ENCODE measurements around the gene NETO1. TPM values are rescaled to one million over a fixed set of nuclear protein-coding genes. Genes with fewer than 3 reads are reported as not detected.

The NETO1 gene, protein sequence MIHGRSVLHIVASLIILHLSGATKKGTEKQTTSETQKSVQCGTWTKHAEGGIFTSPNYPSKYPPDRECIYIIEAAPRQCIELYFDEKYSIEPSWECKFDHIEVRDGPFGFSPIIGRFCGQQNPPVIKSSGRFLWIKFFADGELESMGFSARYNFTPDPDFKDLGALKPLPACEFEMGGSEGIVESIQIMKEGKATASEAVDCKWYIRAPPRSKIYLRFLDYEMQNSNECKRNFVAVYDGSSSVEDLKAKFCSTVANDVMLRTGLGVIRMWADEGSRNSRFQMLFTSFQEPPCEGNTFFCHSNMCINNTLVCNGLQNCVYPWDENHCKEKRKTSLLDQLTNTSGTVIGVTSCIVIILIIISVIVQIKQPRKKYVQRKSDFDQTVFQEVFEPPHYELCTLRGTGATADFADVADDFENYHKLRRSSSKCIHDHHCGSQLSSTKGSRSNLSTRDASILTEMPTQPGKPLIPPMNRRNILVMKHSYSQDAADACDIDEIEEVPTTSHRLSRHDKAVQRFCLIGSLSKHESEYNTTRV
- total RNA-seq (2016; rRNA removed; fragmentation: Illumina TruSeq; extraction: Trizol), result not detected in 2 replicates
- total RNA-seq (2016; cell fraction: cytosol; rRNA removed; fragmentation: Illumina TruSeq; extraction: Trizol; ENCODE audit: low read depth), result not detected in 2 replicates
- not detected in 2 replicates for total RNA-seq (2016; cell fraction: insoluble cytoplasmic fraction; rRNA removed; fragmentation: Illumina TruSeq; extraction: Trizol)
- total RNA-seq (2016; cell fraction: membrane; rRNA removed; fragmentation: Illumina TruSeq; extraction: Trizol), result not detected in 2 replicates
- not detected in 2 replicates for total RNA-seq (2016; cell fraction: nucleus; rRNA removed; fragmentation: Illumina TruSeq; extraction: Trizol)
- polyA plus RNA-seq (2011; rRNA removed), result not detected in 2 replicates
- not detected in 2 replicates for polyA plus RNA-seq (2011; cell fraction: cytosol; rRNA removed)
- polyA plus RNA-seq (2011; cell fraction: nucleus; rRNA removed), result not detected in 2 replicates
- polyA plus RNA-seq (2012), result not detected in 2 replicates
- not detected in 2 replicates for polyA plus RNA-seq (2016; cell fraction: cytosol; fragmentation: Illumina TruSeq; extraction: Trizol; ENCODE audit: low read depth)
- polyA plus RNA-seq (2016; cell fraction: insoluble cytoplasmic fraction; fragmentation: Illumina TruSeq; extraction: Trizol; ENCODE audit: low read depth), result not detected in 2 replicates
- polyA plus RNA-seq (2016; cell fraction: membrane; fragmentation: Illumina TruSeq; extraction: Trizol; ENCODE audit: low read depth), result not detected in 2 replicates
- not detected in 2 replicates for polyA plus RNA-seq (2016; cell fraction: nucleus; fragmentation: Illumina TruSeq; extraction: Trizol; ENCODE audit: insufficient read depth, low read depth)
- polyA minus RNA-seq (2011; rRNA and poly(A)+ RNA removed; ENCODE audit: low replicate concordance), result not detected in 2 replicates
- polyA minus RNA-seq (2011; cell fraction: cytosol; rRNA and poly(A)+ RNA removed), result not detected in 2 replicates
- polyA minus RNA-seq (2011; cell fraction: nucleus; rRNA and poly(A)+ RNA removed), result not detected in 2 replicates
- Bru-seq, nascent RNA, result not detected
- BruChase-seq, experiment 1, labeled RNA remaining after a 6-hour chase, result not detected
- BruChase-seq, experiment 2, labeled RNA remaining after a 2-hour chase, result not detected
- long read RNA-seq, experiment 1, result 0 reads
- long read RNA-seq, experiment 2, result 0 reads

DNA sequence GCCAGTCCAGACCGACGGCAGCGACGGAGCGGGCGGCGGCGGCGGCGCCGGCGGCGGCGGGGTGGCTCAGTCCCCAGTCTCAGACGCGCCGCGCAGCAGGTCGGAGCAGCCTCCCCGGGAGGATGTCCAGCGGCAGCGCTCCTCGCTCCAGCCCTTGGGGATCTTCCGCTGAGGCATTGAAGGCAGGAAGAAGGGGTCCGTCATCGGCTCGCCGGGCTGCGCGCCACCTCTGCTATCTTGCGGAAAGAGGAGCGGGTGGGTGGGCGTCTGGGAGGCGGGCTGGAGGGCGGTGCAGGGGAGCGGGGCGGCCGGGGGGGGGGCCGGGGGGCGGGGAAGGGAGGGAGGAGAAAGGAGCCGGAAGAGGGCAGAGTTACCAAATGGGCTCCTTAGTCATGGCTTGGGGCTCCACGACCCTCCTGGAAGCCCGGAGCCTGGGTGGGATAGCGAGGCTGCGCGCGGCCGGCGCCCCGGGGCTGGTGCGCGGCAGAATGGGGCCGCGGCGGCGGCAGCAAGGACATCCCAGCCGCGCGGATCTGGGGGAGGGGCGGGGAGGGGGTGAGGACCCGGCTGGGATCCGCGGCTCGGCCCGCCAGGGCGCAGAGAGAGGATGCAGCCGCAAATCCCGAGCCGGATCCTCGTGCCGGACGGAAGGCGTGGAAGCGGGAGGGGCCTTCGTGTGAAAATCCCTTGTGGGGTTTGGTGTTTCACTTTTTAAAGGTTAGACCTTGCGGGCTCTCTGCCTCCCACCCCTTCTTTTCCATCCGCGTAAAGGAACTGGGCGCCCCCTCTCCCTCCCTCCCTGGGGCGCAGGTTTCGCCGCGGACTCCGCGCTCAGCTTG lies at the start of gene NETO1:
TSS of gene NETO1 (minus strand) at position 242 of the 839 bp plus-strand sequence. CDS start 696 bp downstream, outside the sequence.
- H3K9me3 ChIP-seq (ENCODE audit: low read length), result no peaks in the 10 kb centered on the region
- no peak within 1 kb of the TSS for H3K4me3 ChIP-seq (replicated peaks in 1 of 3; ENCODE audit: insufficient read depth in 1 of 3, low read depth in 2 of 3, low read length in 3 of 3)
- ATAC-seq, result no peak
- H3K27ac ChIP-seq (ENCODE audit: extremely low read length, insufficient read depth, low read length), result no peak within 1 kb of the TSS
- no peaks in the 10 kb centered on the region for H3K4me1 ChIP-seq (ENCODE audit: insufficient read depth, low read length)
- intact Hi-C loops (cut with micrococcal nuclease; ENCODE audit: unreplicated experiment), result no loop called here
- in situ Hi-C loops (cut with HindIII; ENCODE audit: extremely low pct_ligation_motif_present, low pct_unique_long_range_greater_than_20kb), result no loop called here
- no peaks in the 10 kb centered on the region for H3K27me3 ChIP-seq (ENCODE audit: control insufficient read depth in 1 of 2, insufficient read depth in 2 of 2, low read length in 2 of 2)
- H4K20me1 ChIP-seq (ENCODE audit: insufficient read depth, low read length), result no peaks in the 10 kb centered on the region
- TF ChIP-seq XRCC5 (optimal IDR thresholded peaks at IDR 0.05; ENCODE audit: low read length), result no peak
- TF ChIP-seq NR2C2 (CRISPR knock-in tag; IDR thresholded peaks at IDR 0.05; ENCODE audit: borderline replicate concordance), result no peak
- no peak for TF ChIP-seq ZFP36L2 (CRISPR knock-in tag; IDR thresholded peaks at IDR 0.05)
- TF ChIP-seq TAF15 (IDR thresholded peaks at IDR 0.05; ENCODE audit: low read depth, low read length, poor library complexity, severe bottlenecking), result no peak
- no peak for TF ChIP-seq ZNF101 (CRISPR knock-in tag; IDR thresholded peaks at IDR 0.05; ENCODE audit: borderline replicate concordance, low read depth)
- TF ChIP-seq BRCA1 (CRISPR knock-in tag; IDR thresholded peaks at IDR 0.05), result no peak
- TF ChIP-seq, protein P1, sequence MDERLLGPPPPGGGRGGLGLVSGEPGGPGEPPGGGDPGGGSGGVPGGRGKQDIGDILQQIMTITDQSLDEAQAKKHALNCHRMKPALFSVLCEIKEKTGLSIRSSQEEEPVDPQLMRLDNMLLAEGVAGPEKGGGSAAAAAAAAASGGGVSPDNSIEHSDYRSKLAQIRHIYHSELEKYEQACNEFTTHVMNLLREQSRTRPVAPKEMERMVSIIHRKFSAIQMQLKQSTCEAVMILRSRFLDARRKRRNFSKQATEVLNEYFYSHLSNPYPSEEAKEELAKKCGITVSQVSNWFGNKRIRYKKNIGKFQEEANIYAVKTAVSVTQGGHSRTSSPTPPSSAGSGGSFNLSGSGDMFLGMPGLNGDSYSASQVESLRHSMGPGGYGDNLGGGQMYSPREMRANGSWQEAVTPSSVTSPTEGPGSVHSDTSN (CRISPR knock-in tag; IDR thresholded peaks at IDR 0.05), result no peak
- TF ChIP-seq, protein P2, sequence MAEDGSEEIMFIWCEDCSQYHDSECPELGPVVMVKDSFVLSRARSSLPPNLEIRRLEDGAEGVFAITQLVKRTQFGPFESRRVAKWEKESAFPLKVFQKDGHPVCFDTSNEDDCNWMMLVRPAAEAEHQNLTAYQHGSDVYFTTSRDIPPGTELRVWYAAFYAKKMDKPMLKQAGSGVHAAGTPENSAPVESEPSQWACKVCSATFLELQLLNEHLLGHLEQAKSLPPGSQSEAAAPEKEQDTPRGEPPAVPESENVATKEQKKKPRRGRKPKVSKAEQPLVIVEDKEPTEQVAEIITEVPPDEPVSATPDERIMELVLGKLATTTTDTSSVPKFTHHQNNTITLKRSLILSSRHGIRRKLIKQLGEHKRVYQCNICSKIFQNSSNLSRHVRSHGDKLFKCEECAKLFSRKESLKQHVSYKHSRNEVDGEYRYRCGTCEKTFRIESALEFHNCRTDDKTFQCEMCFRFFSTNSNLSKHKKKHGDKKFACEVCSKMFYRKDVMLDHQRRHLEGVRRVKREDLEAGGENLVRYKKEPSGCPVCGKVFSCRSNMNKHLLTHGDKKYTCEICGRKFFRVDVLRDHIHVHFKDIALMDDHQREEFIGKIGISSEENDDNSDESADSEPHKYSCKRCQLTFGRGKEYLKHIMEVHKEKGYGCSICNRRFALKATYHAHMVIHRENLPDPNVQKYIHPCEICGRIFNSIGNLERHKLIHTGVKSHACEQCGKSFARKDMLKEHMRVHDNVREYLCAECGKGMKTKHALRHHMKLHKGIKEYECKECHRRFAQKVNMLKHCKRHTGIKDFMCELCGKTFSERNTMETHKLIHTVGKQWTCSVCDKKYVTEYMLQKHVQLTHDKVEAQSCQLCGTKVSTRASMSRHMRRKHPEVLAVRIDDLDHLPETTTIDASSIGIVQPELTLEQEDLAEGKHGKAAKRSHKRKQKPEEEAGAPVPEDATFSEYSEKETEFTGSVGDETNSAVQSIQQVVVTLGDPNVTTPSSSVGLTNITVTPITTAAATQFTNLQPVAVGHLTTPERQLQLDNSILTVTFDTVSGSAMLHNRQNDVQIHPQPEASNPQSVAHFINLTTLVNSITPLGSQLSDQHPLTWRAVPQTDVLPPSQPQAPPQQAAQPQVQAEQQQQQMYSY (CRISPR knock-in tag; IDR thresholded peaks at IDR 0.05), result no peak
- TF ChIP-seq ERF (CRISPR knock-in tag; IDR thresholded peaks at IDR 0.05), result no peak
- TF ChIP-seq ZNF263 (CRISPR knock-in tag; IDR thresholded peaks at IDR 0.05), result no peak
- POLR2A ChIA-PET, result no interaction called here
- no peak for DNase-seq (ENCODE audit: low spot score)
- no peaks in the 10 kb centered on the region for H3K79me2 ChIP-seq (ENCODE audit: insufficient read depth, low read length)
- BruUV-seq (replicated peaks), result no TSS peak
- H2AFZ ChIP-seq (ENCODE audit: low read length), result no peak within 1 kb of the TSS
- H3K9ac ChIP-seq (ENCODE audit: insufficient read depth, low read depth, low read length), result no peak within 1 kb of the TSS
- FAIRE-seq, result no peak
- WGBS (ENCODE audit: low lambda C conversion rate), result 77% methylated on average over 57 of the region's 85 CpGs
- no peak within 1 kb of the TSS for H3K4me2 ChIP-seq (ENCODE audit: low read depth, low read length)
- CTCF ChIA-PET (ENCODE audit: low intra/inter-chr PET ratio, low total read pairs), result no interaction called here
- H3K36me3 ChIP-seq (replicated peaks in 1 of 2; ENCODE audit: control insufficient read depth in 1 of 2, insufficient read depth in 2 of 2, low read length in 2 of 2), result no peaks in the 10 kb centered on the region

Data from HepG2 (cell line).